Neural progenitor cell (in vitro differentiated cells): ENCODE results near the gene MYCBP2.

Experiments used
- EZH2 ChIP-seq: fragments of 200-600 bp; sonication (generic); IDR thresholded peaks from 2 replicates; pipeline ENCODE4 v1.6.1; 2017; ENCODE audit warnings: antibody characterized with exemption, mild to moderate bottlenecking, moderate library complexity
- TF ChIP-seq, protein P1 (sequence below): fragments of 200-600 bp; sonication (generic); IDR thresholded peaks from 2 replicates; pipeline ENCODE4 v1.5.1; 2017; ENCODE audit warnings: antibody characterized with exemption, mild to moderate bottlenecking

DNA sequence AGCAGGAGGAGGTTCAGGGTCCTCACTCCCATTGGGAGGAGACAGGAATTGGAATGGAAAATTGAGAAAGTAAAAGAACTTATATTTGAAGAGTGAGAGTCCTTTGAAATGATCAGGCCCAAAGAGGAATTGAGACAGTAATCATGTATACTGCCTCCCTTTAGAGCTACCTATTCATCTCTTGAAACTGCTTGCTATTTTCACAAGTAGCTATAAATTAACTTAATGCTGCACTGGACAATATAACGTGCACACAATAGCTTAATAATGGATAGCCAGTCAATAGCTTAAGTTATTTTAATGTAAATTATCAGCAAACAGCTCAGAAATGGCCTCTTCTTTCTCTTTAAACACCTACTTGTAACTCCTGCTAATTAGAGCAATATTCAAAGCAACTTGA lies 46.6 kb upstream of the MYCBP2 start:
- TF ChIP-seq, protein P1, sequence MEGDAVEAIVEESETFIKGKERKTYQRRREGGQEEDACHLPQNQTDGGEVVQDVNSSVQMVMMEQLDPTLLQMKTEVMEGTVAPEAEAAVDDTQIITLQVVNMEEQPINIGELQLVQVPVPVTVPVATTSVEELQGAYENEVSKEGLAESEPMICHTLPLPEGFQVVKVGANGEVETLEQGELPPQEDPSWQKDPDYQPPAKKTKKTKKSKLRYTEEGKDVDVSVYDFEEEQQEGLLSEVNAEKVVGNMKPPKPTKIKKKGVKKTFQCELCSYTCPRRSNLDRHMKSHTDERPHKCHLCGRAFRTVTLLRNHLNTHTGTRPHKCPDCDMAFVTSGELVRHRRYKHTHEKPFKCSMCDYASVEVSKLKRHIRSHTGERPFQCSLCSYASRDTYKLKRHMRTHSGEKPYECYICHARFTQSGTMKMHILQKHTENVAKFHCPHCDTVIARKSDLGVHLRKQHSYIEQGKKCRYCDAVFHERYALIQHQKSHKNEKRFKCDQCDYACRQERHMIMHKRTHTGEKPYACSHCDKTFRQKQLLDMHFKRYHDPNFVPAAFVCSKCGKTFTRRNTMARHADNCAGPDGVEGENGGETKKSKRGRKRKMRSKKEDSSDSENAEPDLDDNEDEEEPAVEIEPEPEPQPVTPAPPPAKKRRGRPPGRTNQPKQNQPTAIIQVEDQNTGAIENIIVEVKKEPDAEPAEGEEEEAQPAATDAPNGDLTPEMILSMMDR = no peak
- TF ChIP-seq EZH2 = no peak
